HG03457 (cell line): ENCODE measurements around the gene FSCN2.

Experiments used
- ATAC-seq: cut with Tn5 transposase; IDR thresholded peaks from one replicate; pipeline ENCODE4 v1.9.1; 2021; ENCODE audit warnings: moderate number of reproducible peaks; ENCODE audit not compliant: unreplicated experiment

Gene FSCN2

GRCh38 chr17:81552244-81553017 lies 24.3 kb downstream of the FSCN2 start, which contains the start of gene FAAP100:
FAAP100 (minus strand) TSS chr17:81552353; CDS start chr17:81552330, 23 bp downstream.
- no peak for ATAC-seq

- no peak for ATAC-seq
Measured at GRCh38 chr17:81553018-81553615, 24.9 kb downstream of the FSCN2 start.

GRCh38 chr17:81553616-81554181 lies 25.5 kb downstream of the FSCN2 start:
- no peak for ATAC-seq

GRCh38 chr17:81556175-81556691 lies 28.1 kb downstream of the FSCN2 start:
- ATAC-seq: no peak

GRCh38 chr17:81556863-81557262 lies 28.7 kb downstream of the FSCN2 start:
- ATAC-seq: no peak

DNA sequence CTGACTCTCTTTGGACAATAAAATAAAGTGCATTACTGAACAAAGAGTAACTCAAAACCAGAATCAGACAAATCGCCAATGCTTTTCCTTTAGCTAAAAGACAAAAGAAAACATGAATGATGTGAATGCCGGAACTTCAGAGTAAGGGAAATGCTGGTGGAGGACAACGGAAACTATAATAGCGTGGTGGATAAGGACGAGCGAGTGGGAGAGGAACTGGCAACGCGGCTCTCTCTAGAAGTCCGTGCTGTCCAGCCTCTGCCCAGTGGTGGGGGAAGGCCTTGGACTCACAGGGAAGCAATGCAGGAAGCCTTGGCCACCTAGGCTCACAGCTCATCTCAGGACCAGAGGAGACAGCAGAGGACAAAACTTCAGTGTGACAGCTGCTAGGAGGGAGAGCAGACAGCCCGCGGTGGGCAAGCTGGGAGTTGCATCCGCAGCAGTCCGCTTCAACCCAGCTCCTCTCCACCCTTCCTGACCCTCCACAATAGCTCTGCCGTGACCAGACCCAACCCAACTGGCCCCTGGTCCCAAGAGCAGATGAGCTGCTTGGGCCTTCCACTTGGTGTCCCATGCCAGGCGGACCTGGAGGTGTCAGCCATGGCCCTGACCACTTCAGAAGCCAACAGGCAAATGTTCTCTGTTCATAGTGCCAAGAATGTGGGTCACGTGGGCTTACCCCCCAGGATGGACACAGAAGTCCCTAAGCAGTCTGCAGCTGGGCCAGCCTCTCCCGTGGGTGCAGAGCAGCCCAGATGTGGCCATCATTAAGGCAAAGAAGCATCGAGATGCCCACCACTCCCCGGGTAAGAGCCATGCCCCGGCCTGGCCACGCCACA lies 29.3 kb downstream of the FSCN2 start:
- no peak for ATAC-seq

- ATAC-seq: no peak
Measured at GRCh38 chr17:81558115-81558468, 29.9 kb downstream of the FSCN2 start.

- ATAC-seq: no peak
Measured at GRCh38 chr17:81558941-81559806, 31.0 kb downstream of the FSCN2 start.

DNA sequence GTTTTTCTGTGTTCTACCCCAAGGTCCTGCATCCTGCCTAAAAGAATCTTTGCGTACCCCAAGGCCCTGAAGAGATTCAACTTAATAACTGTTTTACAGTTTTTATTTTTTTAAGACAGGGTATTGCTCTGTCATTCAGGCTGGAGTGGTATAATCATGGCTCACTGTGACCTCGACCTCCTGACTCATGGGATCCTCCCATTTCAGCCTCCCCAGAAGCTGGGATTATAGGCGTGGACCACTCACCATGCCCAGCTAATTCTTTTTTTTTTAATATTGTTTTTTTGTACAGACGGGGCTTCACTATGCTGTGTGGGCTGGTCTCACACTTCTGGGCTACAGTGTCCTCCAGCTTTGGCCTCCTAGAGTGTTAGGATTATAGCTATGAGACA lies 33.3 kb downstream of the FSCN2 start:
- no peak for ATAC-seq

DNA sequence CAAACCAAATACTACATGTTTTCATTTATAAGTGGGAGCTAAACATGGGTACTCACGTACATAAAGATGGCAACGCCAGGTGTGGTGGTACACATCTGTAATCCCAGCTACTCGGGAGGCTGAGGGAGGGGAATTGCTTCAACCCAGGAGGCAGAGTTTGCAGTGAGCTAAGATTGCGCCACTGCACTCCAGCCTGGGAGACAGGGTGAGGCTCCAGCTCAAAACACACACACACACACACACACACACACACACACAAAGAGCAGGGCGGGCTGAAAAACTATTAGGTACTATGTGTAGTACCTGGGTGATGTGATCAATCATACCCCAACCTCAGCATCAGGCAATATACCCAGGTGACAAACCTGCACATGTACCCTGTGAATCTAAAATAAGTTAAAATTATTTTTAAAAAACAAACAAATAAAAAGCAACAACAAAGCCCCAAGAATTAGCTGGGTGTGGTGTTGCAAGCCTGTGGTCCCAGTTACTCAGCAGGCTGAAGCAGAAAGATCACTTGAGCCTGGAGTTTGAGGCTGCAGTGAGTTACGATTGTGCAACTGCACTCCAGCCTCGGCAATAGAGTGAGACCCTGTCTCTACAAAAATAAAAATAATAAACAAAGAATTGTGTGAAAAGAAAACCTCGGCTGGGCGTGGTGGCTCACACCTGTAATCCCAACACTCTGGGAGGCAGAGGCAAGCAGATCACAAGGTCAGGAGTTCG lies 35.8 kb downstream of the FSCN2 start:
- ATAC-seq: no peak

DNA sequence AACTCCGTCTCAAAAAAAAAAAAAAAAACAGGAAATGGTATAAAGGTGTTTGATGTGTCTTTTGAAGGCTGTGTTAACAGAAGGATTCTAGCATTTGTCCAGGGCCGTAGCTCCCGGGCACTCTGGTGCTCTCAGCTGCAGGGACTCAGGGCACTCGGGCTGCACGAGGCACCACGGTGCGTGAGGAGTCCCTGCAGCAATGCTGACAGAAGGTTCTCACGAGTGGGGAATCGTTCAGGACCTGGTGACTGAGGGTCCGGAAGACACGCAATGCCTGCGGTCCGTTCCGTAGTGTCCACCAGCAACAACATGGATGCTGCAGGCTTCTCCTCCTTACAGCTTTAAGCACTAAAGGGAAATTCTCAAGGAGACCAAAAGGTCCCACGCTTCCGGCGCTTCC lies 36.6 kb downstream of the FSCN2 start:
- no peak for ATAC-seq

GRCh38 chr17:81565231-81565630 lies 37.1 kb downstream of the FSCN2 start:
- ATAC-seq: no peak

DNA sequence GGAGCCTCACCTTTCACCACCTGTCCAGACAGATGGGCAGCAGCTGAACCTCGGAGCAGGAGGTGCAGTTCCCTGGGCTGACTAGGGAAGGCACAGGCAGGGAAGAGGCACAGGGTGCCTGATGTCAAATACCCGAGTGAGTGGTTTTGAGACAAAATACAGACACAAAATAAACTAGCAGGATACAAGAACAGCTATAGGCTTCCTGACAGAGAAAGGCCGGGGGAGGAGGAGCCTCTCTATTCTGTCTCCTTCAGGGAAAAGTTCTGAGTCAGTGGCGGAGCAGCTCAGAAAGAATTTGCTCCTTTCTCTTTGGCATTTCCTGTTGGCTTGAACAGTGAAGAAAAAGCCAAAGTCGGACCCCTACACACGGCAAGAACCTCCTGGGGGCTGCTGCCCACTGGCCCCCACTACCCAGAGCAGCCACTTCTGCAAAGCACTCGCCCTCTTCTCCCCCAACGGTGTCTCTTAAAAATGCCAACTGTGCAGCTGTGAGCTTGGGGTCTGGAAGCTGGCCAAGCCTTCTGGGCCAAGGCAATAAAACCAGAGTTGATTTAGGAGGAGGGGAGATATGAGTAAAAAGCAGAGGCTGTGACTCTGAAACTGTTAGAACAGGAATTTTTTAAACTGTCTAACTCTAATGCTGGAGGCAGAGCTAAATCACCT lies 38.4 kb downstream of the FSCN2 start:
- no peak for ATAC-seq

DNA sequence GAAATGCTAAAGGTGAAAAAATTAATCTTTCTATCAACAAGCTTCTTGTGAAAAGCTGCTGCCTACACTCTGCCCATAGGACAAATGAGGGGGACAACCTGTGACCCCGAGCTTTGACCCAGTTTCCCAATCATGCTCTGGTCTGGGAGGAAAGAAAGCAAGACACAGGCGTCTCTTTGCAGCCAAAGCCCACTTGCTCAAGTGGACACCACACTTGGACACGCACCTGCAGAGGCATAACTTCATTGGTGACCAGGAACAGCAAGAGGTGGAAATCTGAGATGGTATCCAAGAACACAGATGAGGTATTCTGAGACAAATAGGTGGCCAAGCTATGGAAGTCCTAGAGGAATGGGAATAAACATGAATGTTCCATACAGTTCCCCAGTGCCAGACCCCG lies 39.0 kb downstream of the FSCN2 start:
- ATAC-seq: no peak

DNA sequence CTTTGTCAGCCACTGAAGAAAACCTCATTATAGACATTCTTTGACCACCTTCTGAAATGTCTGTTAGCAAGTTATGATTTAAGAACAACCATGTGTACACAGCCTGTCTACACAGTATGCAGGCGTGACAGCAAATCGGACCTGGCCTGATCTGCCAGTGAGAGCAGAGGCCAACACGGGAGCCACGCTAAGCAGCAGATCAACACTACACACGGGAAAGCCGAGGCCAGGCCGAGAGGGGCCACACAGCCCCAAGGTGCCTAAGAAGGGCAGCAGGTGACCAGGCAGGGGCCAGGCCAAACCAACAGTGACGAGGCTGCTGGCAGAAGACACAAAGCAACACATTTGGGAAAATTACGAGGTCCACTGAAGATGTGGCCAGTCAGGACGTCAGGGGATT lies 40.2 kb downstream of the FSCN2 start:
- ATAC-seq: no peak

- ATAC-seq: no peak
Measured at GRCh38 chr17:81569986-81570514, 41.9 kb downstream of the FSCN2 start.

DNA sequence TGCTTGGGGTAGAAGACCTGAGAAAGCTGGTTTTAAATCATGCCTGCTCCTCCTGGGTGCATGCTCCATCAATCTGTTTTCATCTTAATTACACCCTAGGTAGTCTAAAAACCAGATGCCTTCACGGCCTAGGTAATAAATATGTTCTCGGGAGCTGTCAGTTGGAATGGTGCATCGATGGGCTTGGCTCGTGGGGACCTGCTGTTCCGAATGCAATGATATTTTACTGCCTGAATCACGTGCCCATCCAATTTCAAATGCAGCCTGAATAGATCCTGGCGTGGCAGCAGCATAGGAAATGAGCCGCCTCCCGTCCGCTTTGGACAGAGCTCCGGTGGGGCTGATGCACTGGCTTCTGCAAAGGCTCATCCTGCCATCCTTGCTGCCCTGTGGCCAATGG lies 42.8 kb downstream of the FSCN2 start:
- ATAC-seq: no peak

GRCh38 chr17:81572563-81573168 lies 44.5 kb downstream of the FSCN2 start:
- ATAC-seq: no peak
